HG02623 (cell line): ENCODE measurements around the gene ZNF200.
"Not testable (repeated sequence)": the region's sequence is repeated elsewhere in the genome, so short reads cannot be mapped to it uniquely, and the experiment has no call there.

Experiments used
- ATAC-seq: cut with Tn5 transposase; IDR thresholded peaks from one replicate; pipeline ENCODE4 v1.9.1; 2021; ENCODE audit warnings: moderate library complexity; ENCODE audit not compliant: unreplicated experiment

The ZNF200 gene

DNA sequence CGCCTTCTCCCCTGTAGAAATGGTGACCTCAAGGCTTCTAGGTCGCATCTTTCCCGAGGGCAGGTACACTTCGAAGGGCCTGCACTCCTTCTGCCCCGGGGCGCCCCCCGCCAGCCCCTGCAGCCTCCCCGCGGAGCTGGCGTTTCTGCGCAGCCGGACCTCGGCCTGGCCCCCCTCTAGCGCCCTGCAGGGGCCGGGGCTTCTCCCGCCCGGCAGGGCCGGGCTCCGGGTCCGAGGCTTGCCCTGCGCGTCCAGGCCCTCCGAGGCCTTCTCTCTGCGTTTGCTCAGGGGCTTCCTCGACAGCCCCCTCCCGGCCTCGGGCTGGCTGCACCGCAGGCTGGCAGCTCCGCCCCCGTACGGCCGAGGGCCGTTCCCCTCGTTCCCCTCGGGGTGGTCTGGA is 19.4 kb upstream of the ZNF200 start:
- ATAC-seq, result no peak

GRCh38 chr16:3252967-3253366 is 18.0 kb upstream of the ZNF200 start:
- no peak for ATAC-seq

DNA sequence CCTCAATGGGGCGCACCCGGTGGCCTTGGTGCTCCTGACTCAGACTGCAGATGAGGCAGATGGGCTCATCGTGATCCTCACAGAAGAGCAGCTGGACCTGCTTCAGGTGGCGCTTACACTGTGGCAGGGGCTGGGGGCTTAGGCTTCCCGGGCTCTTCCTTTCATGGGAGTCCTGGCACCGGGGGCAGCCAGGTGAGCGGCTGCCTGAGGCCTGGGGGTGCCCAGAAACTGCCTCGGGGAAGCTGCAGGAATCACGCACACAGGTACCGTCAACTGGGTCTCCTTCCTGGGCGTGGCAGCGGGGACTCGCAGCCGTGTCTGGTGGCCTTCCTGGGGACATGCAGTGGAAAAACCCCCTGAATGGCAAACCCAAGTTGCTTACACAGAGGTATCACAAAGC is 14.5 kb upstream of the ZNF200 start:
- ATAC-seq, result no peak

DNA sequence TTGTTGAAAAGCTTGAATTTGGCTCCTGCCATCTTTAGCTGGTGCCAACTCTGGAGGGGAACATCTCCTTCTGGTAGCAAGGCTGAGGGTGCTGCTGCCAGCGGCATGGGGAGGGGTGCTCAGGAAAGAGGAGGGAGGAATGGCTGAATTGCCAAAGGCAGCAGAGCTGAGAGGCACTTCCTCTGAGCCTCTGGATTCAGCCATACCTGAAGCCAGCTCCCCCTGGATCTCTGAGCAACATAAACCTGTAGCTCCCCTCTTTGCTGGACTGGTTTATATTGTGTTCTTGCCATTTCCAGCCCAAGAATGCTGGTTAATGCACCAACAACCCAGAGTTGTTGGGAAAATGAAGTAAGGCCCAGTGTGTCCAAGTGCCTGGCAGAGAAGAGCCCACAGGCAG is 14.1 kb upstream of the ZNF200 start:
- no peak for ATAC-seq

DNA sequence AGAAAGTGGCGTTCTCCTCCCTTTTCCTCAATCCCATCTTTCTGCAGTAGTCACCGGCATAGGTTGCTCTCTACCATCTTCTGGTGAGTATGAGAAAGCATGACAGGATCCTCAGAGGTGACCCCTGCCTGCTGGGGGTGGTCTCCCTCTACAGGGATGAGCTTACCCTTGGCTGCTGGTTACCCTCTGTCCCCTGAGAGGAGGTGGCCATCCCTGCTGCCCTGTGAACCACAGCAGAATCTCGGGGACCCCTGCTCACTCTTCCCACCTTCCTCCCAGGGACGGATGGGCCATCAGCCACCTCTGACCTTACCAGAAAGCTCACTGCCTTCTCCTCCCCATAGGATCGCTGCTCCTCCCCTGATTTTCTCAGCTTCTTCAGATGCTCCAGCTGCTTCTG is 13.6 kb upstream of the ZNF200 start:
- ATAC-seq, result no peak

DNA sequence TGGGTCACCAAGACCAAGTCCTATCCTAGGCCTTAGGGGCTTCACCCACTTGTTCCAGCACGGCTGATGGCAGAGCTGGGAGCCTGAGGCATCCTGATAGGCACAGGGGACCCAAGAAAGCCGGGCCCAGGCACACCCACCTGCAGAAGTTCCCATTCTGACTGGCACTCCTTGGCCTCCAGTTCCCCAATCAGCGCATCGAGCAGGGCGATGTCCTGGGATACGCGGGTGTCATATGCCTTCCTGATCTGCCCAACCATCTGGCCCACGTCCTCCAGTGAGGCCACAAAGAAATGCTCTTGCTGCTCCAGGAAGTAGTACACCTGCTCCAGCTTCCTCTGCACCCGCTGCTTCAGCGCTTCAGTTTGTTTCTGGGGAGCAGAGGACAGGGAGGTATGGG is 11.9 kb upstream of the ZNF200 start:
- no peak for ATAC-seq

DNA sequence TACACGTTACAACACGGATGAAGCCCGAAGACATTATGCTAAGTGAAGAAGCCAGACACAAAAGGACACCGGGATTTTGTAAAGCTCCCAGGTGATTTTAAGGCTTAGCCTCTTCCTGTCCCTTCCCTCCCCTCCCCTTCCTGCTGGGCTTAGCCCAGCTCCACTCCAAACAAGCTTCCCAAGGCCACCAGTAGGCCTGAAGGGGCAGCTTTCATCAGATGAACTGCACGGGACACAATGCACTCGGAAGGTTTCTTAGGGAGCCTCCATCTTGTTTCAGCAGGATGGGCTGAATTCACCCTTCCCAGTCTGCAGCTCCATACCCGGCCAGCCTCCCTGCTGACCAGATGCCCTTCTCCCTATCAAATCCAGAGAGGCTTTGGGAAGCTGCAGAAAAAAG is 11.0 kb upstream of the ZNF200 start:
- no peak for ATAC-seq

- no peak for ATAC-seq
Observed at GRCh38 chr16:3243882-3244281, 8.9 kb upstream of the ZNF200 start.

DNA sequence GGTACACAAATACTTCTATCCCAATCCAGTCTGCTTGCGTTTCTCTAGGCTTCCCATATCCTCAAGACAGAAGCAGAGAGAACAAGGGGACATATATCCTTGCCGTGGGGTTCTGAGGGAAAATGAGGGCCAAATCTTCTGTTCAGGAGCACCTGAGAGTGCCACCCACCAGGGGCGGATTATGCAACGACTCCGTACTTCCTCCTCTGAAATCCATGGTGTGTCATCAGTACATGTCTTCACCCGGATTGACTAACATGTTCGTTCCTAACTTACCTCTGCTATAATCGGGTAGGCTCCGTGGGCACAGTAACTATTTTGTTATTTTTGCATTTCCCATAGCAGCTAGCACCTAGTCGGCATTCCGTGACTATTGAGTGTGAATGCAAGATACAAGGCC is 7.8 kb upstream of the ZNF200 start:
- ATAC-seq, result no peak

DNA sequence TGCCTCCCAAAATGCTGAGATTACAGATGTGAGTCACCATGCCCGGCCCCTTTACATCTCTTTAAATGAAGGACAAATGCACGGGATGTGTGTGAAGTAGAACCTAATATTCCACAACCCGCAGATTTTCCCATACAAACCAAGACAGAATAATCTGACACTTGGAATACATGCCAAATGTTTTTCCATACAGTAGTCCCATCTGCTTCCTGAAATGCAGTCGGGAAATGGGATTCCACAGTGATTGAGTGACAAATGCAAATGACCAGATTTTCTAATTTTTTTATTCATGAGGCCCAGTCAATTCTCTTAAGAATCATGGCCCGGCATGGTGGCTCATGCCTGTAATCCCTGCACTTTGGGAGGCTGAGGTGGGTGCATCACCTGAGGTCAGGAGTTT is 6.8 kb upstream of the ZNF200 start:
- no peak for ATAC-seq

DNA sequence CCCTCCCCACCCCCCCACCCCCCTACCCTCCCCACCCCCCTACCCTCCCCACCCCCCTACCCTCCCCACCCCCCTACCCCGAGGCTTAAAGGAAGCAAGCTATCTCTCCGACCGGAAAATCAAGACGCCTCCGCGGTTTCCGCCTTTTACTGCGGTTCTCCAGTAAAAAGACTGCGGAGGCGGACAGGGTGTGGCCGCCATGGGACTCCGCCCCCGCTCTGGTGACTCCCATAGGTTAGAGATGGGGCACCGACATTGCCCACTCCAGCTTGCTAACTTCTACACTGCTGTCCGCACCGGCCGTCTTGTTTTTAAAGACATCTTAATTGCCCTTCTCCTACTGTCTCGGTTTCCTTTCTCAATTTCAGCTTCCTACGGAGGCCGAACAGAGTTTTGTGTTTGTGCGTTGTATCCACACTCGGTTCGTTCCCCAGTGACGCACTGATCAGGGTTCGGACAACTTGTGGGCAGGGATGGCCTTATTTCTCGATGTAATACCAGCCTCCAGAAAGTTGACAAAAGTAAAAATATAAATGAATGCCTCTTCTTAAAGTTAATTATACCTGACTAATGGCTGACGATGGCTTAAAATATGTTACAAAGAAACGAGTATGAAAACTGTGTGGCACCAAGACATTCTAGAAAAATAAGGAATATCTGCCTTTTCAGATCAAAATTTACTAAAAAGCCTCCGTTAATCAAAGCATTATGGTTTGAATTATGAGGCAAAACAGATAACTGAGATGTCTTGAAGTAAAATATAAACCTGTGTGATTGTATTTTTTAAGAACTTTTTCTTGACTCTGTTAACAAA is 1.1 kb upstream of the ZNF200 start:
- no peak for ATAC-seq

DNA sequence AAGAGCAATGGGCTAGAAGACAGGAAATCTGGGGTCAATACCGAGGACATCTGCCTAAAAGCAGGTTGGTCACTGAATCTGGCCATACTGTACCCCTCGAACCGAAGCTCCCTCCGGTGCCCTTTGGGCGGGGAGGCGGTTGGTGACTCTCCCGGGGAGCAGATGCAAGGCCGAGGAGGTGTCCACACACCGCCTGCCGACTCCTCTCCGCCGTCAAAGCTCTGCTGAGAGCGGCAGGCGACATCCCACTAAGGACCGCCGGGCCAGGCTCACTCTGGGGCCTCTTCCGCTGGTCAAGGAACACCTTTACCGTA is 458 bp downstream of the ZNF200 start:
- ATAC-seq, result no peak

DNA sequence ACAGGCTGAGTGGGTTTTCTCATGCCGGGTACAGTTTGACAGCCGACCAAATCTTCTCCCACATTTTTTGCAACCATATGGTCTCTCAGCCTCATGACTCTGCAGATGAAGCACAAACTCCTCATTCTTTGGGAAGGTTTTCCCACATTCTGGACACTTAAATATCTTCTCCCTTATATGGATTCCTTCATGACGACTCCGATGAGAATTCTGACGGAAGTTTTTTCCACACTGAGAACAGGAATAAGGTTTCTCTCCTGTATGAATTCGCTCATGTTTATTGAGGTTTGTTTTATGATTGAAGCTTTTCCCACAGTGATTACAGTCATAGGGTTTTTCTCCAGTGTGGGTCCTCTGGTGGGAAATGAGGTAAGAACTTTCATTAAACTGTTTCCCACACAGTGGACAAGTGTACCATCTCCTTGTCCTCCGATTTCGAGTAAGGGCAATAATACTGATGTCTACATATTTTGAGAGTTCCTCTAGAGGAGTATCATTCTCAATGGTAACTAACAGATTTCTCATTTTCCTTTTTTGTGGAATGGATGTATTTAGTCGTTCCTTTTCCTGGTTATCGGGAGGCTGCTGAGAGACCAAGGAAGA is 10.9 kb downstream of the ZNF200 start:
- no peak for ATAC-seq

DNA sequence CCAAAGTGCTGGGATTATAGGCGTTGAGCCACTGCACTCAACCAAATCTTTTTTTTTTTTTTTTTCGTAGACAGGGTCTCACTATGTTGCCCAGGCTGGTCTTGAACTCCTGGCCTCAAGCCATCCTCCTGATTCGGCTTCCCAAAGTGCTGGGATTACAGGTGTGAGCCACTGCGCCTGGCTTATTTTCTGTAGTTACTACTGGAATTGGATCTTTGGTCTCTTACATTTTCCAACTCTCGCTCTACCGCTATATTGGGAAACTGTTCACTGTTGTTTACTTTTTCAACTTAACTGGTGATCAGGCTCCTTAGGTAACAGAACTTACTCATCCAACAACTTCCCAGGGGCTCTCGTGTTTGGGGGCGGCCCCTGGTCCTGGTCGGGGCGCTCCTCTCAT is 14.1 kb downstream of the ZNF200 start:
- ATAC-seq, result no peak

DNA sequence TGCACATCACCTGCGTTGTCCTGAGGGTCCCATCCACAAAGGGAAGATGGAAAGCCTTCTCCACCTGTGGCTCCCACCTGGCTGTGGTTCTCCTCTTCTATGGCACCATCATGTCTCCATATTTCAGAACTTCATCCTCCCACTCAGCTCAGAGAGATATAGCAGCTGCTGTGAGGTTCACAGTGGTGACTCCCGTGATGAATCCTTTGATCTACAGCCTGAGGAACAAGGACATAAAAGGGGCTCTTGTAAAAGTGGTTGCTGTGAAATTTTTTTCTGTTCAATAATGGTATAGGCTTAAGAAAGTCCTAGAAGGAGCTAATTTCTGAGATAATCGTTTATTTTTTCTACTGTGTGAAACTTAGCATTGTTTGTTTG is 18.7 kb downstream of the ZNF200 start:
- ATAC-seq, result no peak

DNA sequence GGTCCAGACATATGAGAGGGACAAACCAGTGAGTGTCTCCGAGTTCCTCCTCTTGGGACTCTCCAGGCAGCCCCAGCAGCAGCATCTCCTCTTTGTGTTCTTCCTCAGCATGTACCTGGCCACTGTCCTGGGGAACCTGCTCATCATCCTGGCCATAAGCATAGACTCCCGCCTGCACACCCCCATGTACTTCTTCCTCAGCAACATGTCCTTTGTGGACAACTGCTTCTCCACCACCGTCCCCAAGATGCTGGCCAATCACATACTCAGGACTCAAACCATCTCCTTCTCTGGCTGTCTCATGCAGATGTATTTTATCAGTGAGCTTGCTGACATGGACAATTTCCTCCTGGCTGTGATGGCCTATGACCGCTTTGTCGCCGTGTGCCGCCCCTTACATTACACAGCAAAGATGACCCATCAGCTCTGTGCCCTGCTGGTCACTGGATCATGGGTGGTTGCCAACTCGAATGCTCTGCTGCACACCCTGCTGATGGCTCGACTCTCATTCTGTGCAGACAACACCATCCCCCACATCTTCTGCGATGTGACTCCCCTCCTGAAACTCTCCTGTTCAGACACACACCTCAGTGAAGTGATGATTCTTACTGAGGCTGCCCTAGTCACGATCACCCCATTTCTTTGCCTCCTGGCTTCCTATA is 19.2 kb downstream of the ZNF200 start:
- ATAC-seq, result no peak

- no peak for ATAC-seq
Observed at GRCh38 chr16:3214904-3215600, 19.9 kb downstream of the ZNF200 start.

DNA sequence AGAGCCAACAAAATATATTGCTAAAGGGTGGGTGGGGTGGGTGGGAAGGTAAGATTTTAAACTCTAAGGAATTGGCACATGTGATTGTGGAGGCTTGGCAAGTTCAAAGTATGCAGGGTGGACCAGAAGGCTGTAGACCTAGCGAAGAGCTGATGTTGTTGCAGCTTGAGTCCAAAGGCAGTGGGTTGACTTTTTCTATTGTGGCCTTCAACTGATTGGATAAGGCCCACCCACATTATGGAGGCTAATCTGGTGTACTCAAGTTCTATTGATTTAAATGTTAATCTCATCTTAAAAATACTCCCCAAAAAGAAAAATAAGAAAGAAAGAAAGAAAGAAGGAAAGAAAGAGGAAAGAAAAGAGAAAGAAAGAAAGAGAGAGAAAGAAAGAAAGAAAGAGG is 22.4 kb downstream of the ZNF200 start:
- no peak for ATAC-seq

DNA sequence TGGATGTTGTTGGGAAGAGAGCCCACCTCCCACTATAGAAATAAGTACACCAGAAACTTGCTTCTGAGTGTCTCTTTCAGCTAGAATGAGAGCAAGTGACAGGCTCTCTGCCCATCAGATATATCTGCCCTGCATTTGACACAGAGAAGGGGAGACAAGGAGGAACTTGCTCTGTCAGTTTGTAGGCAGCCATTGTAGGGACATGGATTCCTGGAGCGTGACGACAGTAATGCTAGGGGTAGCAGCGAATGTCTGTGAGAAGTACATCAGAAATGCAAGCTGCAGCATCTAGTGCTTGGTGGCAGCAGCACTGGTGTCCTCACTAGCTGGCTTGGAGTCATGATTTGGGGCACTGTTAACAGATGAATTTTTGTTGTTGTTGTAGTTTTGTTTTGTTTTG is 23.0 kb downstream of the ZNF200 start:
- ATAC-seq, result no peak

DNA sequence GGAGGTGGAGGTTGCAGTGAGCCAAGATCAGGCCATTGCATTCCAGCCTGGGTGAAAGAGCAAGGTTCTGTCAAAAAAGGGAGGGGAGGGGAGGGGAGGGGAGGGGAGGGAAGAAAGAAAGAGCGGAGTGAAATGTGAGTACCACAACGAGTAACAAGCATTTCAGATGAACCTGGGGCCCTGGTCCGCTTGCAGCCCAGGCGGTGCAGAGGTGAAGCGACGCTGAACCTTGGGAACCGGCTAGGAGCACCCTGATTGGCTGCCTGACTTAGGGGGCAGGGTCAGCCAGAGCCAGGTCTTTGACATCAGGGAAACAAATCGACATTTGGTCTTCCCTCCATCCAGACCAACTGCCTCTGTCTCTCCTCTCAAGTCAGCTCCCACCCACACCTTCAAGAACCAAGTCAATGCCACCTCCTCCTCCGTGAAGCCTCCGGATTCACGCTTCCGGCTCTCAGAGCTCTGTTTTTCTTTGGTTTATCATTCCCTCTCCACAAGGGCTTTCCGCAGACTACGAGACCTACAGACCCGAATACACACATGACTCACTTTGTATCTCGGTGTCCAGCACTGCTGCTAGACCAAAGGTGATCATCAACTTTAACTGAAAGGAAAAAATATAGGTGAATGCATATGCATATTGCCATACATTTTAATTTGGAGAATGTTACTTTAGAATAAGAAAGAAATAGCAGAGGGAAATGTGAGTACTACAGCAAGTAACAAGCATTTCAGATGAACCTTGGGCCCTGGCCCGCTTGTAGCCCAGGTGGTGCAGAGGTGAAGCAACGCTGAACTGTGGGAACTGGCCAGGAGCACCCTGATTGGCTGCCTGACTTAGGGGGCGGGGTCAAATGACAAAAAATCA is 27.6 kb downstream of the ZNF200 start:
- no peak for ATAC-seq

DNA sequence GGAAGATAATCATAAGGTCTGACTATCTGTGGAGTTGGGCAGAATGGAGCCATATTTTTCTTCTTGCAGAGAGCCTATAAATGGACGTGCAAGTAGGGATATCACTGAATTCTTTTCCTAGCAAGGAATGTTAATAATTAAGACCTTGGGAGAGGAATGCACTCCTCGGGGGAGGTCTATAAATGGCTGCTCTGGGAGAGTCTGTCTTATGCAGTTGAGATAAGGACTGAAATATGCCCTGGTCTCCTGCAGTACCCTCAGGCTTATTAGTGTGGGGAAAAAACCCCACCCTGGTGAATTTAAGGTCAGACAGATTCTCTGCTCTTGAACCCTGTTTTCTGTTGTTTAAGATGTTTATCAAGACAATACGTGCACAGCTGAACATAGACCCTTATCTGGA is 29.0 kb downstream of the ZNF200 start:
- not testable (repeated sequence) for ATAC-seq
